NCI-H2227 (cell line): ENCODE measurements around the gene CAD.
"Not testable (repeated sequence)": the region's sequence is repeated elsewhere in the genome, so short reads cannot be mapped to it uniquely, and the experiment has no call there.

Experiments used
- DNase-seq: peaks from one replicate; lab custom pipeline; 2025; ENCODE audit not compliant: unreplicated experiment; lab: John Stamatoyannopoulos, UW

Gene CAD

DNA sequence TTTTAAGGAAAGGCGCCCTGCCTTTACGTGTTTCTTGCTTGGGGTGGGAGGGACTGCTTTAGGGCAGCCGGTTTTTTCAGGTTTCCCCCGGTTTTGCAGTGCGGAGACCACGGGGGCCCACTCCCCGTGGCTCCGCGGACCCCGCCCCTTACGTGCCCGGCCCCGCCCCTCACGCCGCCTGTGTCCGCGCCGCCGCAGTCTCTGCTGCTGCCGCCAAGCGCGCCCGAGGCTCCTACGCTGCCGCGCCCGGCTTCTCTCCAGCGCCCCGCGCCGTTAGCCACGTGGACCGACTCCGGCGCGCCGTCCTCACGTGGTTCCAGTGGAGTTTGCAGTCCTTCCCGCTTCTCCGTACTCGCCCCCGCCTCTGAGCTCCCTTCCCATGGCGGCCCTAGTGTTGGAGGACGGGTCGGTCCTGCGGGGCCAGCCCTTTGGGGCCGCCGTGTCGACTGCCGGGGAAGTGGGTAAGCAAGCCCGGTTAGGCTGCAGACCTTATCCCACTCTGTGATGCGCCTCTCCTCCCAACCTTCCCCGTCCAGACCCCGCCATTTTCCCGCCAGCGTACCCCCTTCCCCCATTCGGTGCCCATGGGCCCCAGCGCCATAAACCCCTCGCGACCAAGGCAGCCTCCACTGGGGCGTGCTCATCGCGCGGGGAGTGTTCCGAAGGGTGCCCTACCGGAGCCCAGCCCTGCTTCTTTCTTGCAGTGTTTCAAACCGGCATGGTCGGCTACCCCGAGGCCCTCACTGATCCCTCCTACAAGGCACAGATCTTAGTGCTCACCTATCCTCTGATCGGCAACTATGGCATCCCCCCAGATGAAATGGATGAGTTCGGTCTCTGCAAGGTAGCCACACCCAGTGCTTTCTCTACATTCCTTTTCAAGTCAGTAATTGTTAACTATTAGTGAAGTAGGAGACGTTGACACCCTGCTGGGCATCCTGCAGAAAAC, at the start of gene CAD:
CAD (plus strand) TSS at position 197 of the 949 bp plus-strand sequence; CDS start at position 380, 183 bp downstream.
- peak; percentile 95 for DNase-seq

DNA sequence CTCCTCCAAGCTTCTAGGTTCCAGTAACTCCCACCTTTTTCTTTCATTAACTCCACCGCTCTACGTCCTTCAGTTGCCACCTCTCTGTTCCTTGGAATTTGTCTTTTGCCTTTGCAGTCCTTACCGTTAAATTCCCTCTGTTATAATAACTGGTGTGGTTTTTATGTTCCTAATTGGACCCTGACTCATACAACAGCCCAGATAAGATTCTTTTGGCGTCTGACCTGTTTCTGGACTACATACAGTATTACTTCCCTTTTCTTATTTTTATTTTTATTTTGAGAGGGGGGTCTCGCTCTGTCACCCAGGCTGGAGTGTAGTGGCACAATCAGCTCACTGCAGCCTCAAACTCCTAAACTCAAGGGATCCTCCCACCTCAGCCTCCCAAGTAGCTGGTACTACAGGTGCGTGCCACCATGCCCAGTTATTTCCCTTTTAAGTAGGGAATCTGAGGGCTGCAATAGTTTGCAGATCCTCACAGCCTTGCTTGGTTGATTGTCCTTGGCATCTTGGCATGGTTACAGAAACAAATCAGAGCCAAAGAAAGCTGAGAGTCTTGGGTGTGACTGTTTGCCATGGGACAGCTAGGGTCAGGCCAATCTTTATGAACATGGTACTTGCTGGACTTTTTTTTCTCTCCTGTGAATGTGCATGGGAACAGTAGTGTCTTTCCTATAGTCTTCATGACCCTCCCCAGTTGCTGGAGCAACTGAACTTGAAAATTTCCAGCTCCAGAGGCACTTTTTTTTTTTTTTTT, 46.4 kb upstream of the CAD start:
- no peak for DNase-seq

DNA sequence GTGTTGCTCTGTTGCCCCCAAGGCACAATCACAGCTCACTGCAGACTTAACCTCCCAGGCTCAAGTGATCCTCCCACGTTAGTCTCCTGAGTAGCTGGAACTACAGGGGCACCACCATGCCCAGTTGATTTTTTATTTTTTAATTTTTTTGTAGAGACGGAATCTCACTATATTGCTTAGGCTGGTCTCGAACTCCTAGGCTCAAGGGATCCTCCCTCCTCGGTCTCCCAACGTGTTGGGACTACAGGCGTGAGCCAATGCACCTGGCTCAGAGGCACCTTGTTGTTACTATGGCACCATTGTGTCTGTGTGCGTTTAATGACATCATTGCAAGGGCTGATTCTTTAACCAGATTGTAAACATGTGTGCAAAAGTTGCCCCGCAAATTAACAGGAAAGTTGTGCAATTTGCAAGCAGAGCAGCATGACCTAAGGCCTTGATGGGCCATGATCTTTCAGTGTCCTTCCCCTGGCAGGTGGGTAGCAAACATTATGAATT, 45.8 kb upstream of the CAD start:
- no peak for DNase-seq

DNA sequence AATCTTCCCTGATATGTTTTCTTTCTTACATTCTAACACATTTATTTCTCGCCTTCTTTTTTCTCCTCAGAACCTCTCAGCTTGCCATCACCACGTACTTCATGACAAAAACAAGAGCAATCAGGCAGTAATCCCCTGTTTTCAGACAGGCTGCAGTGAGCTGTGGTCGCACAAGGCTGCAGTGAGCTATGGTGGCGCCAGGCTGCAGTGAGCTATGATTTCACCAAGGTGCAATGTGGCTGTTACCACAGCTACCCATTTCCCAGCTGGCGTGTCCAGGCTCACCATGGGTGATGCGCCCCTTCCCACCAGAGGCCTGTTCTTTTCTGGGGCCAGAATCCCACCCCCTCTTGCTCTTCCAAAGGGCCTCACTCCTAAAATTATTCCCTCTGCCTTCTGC, 42.5 kb upstream of the CAD start:
- peak; percentile 13 for DNase-seq

DNA sequence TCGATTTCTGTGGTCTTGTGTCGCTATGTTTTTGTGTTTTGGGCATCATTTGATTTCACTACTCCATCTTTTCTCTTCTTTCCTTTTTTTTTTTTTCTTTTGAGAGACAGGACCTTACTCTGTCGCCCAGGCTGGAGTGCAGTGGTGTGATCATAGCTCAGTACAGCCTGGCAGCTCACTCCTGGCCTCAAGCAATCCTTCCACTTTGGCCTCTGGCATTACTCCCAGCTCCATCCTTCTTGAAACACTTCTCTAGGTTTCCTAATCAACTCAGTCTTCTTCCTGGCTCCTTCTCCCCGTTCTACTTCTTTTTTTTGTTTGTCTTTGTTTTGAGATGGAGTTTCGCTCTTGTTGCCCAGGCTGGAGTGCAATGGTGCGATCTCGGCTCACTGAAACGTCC, 41.8 kb upstream of the CAD start:
- DNase-seq = no peak

DNA sequence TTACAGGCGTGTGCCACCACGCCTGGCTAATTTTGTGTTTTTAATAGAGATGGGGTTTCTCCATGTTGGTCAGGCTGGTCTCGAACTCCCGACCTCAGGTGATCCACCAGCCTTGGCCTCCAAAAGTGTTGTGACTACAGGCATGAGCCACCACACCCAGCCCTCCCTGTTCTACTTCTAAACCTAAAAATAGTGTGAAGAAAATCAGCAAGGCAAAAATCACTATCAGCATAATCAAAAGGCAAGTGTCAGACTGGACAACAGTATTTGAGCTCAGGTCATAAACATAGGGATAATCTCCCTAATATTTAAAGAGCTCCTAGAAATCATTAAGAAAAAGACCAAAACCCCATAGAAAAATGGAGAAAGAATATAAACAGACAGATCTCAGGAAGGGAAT, 41.4 kb upstream of the CAD start:
- DNase-seq = not testable (repeated sequence)

DNA sequence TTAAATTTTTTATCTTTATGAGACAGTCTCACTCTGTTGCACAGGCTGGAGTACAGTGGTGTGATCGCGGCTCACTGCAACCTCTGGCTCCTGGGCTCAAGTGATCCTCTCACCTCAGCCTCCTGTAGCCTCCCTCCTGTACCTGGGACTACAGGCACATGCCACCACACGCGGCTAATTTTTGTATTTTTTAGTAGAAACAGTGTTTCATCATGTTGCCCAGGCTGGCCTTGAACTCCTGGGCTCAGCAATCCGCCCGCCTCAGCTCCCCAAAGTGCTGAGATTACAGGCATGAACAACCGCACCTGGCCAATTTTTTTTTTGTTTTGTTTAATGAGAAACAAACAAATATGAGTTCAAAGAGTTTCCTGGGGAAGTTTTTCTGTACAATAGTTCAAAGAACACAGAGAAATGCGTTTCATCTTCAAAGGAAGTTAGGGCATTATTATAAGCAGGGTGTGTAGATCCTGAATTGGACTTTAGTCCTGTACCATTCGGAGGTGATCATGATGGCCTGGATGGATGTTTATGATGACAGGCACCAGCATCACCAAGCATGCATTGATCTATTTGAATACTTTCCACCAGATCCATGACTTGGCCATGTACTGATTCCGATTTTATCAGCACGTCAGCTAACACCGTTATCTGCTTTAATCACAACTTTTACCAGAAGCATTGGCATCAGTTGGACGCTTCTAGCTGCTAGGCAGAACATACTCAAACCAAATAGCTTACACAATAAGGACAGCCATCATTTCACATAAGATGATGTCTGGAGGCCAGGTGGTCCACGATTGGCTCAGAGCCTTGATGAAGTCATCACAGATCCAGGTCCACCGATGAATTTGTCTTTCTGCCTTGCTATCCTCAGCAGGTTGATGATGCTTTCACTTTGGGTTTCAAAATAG, 39.5 kb upstream of the CAD start:
- DNase-seq = no peak

DNA sequence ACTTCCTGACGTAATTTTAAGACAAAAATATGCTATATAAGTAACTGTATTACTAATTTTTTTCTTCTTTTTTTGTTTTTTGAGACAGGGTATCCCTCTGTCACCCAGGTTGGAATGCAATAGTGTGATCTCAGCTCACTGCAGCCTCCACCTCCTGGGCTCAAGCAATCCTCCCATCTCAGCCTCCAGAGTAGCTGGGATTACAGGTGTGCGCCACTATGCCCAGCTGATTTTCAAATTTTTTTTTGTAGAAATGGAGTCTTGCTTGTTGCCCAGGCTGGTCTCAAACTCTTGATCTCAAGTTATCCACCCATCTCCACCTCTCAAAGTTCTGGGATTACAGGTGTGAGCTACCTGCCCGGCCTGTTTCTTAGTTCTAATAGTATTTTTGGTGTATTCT, 38.7 kb upstream of the CAD start:
- no peak for DNase-seq

DNA sequence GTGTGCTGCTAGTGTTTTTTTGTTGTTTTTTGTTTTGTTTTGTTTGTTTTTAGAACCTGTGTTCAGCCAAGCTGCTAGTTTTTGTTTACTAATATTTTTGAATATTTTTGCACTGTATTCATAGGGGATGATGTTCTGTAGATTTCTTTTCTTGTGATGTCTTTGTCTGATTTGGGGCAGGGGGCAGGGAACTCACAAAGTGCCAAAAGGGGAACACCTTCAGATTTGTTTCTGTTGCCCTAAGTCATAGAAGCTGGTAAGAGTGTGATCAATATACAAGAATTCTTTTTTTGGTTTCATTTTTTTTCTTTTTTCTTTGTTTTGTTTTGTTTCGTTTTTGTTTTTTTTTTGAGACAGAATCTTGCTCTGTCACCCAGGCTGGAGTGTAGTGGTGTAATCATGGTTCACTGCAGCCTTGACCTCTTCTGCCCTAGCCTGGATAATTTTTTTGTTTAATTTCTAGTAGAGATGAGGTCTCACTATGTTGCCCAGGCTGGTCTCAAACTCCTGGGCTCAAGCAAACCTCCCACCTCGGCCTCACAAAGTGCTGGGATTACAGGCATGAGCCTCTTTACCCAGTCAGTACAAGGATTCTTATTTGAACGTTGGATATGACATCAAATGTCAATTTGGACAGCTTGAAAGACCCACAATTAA, 37.7 kb upstream of the CAD start:
- DNase-seq = no peak

DNA sequence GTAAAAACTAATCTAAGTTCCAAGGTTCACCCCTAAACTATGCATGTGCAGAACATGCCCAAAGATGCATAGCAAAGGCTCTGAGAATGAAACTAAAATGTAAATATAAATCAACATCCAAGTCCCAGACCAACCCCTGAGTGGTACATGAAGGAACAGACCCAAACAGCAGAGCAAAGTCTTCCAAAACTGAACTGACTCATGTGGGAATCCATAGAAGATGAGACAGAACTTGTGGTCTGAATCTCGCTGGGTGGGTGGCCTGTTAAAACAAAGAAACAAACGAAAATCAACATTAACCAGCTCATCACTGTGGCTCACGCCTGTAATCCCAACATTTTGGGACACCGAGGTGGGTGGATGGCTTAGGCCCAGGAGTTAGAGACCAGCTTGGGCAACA, 34.8 kb upstream of the CAD start:
- no peak for DNase-seq

DNA sequence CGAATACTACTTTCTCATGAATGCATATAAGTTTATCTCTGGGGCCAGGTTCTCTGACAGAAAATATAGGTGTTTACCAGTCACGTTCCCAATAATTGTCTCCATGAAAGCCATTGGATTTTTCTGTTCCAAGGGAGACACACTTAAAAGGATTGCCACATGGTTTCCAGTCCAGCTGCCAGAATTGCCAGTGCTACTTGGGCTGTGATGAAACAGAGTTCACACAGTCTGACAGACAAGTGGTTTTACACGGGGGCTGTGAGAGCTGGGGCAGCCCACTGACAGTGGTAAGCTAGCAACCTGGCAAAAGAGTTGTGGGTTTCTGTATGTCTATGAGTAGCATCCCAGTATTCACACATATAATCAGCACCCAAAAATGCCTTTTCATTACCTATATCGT, 33.1 kb upstream of the CAD start:
- no peak for DNase-seq

DNA sequence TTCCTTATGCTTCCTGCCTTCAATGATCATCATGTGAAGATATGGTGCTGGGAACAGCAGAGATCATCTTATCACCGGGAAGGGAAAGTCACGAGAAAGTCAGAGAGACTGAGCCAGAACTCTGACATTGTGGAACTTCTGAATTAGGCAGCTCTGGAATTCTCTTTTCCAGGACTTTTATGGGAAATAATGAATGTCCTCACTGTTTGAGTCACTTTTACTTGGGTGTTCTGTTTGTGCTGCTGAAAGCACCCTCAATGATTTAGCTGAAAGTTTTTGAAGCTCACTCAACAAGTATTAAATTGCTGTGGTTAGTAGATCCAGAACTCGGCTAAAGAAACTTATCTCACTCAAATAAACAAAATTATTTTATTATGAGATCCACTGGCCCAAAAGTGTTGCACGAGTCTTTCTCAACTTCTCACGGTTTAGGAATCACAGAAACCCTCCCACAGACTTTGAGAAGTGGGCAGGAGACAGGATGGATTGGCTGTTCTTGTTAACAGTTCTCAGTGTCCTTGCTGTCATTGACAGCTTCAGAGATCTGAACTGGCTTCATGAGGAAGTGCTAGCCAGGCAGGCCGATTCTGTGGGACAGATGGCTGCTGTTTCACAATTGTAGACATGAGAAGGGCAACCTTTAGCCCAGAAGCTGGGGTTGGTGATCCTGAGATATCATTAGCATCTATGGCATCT, 31.7 kb upstream of the CAD start:
- no peak for DNase-seq

DNA sequence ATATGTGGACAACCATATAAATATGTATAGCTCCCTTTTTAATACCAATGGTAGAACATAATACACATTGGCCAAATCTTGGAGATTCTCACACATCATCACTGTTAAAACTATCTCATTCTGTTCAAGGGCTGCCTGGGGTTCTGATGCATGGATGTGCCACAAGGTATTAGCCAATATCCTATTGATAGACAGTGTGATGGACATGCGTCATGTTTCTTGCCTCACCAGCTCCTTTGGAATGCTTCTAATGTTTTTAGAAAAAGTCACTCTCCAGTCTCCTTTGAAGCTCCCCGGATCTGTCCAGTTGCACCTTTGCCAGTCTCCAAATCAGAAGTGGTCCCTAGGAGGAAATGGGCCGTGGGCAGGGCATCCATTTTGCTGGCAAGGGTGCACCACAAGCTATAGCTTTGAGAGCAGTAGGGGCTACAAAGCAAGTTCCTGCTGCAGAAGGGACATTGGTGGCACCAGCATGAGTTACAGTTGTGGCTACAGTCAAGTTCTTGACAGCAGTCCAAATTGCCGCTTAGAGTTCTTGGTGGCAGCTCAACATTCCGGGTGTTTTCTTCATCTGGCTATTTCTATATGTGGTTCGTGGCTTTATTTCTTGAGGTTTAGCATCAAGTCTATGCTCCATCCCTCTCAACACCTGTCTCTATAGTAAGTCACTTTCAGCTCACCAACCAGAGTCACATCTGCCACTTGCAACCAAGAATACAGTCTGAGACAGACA, 30.4 kb upstream of the CAD start:
- no peak for DNase-seq

DNA sequence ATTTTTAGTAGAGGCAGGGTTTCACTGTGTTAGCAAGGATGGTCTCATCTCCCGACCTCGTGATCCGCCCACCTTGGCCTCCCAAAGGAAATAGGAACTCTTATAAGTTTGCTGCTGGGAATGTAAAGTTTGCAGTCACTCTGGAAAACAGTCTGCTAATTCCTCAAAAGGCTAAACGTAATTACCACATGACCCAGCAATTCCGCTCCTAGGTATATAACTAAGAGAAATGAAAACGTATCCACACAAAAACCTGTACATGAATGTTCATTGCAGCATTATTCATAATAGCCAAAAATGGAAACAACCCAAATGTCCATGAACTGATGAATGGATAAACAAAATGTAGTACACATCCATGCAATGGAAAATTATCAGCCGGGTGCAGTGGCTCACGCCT, 27.2 kb upstream of the CAD start:
- DNase-seq = no peak

DNA sequence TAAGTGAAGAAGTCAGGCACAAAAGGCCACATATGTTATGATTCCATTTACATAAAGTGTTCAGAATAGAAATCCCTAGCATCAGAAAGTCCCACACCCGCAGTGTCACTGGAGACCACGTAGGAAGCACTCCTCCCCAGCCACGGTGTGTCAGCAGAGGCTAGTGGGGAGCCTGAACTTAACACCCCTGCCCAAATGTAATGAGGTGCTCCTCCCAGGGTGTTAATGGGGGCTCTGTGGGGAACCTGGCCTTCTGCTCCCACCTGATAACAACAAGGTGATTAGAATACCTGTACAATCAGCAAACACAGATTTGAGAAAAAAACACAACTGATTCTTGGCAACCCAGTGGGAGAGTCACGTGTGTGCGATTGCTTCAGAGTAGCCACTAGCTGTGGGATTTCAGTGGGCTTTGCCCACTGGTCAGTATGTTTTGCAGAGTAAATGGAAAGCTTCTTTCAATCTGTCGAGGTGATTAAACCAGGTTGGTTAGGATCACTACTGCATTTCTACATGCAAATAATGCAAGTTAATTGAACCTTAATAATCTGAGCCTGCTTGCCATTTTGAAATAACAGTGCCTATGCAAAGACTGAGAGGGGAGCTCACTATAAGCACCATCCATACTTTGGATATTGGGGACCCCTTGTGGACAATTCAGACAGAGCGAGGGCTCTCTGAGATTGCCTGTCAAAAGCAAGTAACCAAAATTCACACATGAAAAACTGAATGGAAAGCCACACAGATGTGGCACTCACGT, 25.9 kb upstream of the CAD start:
- peak; percentile 64 for DNase-seq

DNA sequence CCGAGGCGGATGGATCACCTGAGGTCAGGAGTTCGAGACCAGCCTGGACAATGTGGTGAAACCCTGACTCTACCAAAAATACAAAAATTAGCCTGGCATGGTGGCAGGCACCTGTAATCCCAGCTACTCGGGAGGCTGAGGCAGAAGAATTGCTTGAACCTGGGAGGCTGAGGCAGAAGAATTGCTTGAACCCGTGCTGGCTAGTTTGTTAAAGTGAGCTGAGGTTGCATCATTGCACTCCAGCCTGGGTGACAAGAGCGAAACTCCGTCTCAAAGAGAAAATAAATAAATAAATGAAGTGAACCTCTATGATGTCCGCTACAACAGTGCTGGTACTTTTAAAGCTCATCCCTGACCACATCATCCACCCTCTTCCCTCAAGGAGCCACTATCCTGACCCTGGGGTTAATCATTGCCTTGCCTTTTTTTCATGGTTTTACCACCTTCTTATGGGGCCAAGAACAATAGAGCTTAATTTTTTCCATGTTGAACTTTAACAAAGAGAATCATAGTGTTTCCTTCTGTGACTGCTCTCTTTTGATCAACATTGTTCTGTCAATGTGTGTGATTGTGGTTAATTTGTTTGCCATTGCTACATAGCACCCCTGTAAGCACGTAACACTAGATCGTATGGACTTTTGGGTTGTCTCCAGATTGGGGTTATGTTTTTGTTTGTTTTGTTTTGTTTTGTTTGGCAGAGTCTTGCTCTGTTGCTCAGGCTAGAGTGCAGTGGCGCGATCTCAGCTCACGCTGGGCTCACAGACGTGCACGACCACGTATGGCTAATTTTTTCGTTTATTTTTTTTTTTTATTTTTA, 22.4 kb upstream of the CAD start:
- no peak for DNase-seq

DNA sequence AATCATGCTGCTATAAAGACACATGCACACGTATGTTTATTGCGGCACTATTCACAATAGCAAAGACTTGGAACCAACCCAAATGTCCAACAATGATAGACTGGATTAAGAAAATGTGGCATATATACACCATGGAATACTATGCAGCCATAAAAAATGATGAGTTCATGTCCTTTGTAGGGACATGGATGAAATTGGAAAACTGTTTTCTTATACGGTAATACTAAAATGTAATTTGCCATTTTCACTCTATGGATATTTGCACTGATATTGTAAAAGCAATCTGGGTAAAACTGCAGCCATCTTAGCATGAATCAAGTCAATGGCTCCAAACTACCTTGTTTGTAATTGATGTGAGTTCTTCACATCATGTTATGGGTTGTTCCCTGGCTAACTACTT, 21.4 kb upstream of the CAD start:
- not testable (repeated sequence) for DNase-seq

DNA sequence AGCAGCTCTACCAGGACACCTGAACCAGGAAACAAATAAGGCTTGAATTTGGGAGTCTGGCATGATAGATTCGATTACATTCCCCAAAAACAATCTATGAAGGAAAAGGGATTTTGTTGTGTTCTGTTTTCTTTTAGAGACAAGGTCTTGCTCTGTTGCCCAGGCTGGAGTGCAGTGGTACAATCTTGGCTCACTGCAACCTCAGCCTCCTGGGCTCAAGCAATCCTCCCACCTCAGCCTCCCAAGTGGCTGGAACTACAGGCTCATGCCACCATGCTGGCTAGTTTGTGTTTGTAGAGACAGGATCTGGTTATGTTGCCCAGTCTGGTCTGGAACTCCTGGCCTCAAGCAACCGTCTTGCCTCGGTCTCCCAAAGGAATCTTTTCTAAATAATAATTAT, 19.1 kb upstream of the CAD start:
- DNase-seq = not testable (repeated sequence)
